Esophagus muscularis mucosa (tissue), 4 donors: ENCODE results near the gene IKZF1. TPM values are rescaled to one million over a fixed set of nuclear protein-coding genes. Genes with fewer than 3 reads are reported as not detected.

Experiments used
- DNase-seq: peaks from one replicate; pipeline ENCODE4 v3.0.0-alpha.2; 2017; ENCODE audit errors: extremely low spot score
- H3K27ac ChIP-seq, 4 donors: fragments of 200-600 bp; sonication (generic); replicated peaks in 1 of 4; 1 replicate in 3 of 4; 2 replicates in 1 of 4; pipeline ENCODE4 v1.5.1; 2016 to 2019; ENCODE audit warnings: mild to moderate bottlenecking in 1 of 4
- H3K27me3 ChIP-seq, 4 donors: fragments of 200-600 bp; sonication (generic); one replicate each; pipeline versions ENCODE4 v1.5.1 to v1.6.0; 2016 to 2019
- H3K36me3 ChIP-seq, 4 donors: fragments of 200-600 bp; sonication (generic); one replicate each; pipeline ENCODE4 v1.5.1; 2016 to 2019
- H3K4me1 ChIP-seq, 4 donors: fragments of 200-600 bp; sonication (generic); one replicate each; pipeline ENCODE4 v1.5.1; 2016 to 2019
- H3K4me3 ChIP-seq, 4 donors: fragments of 200-600 bp; sonication (generic); 1 replicate in 2 of 4; 2 replicates in 2 of 4; pipeline ENCODE4 v1.5.1; 2016 to 2019; ENCODE audit warnings: mild to moderate bottlenecking in 4 of 4, moderate library complexity in 1 of 4
- H3K9me3 ChIP-seq, 4 donors: fragments of 200-600 bp; sonication (generic); 1 replicate in 3 of 4; 2 replicates in 1 of 4; pipeline ENCODE4 v1.5.1; 2016 to 2019
- CTCF ChIP-seq, 3 experiments: fragments of 200-600 bp in 2 of 3; fragments of 450-650 bp in 1 of 3; sonication (generic) in 2 of 3; IDR thresholded peaks; one replicate each; pipeline ENCODE4 v1.5.1; 2017 to 2019; ENCODE audit warnings: antibody characterized with exemption in 3 of 3, mild to moderate bottlenecking in 2 of 3, moderate library complexity in 1 of 3
- EP300 ChIP-seq: sonication (generic); formaldehyde crosslinking; IDR thresholded peaks from one replicate; pipeline ENCODE4 v1.6.1; 2017; ENCODE audit warnings: antibody characterized with exemption
- POLR2A ChIP-seq: fragments of 450-650 bp; IDR thresholded peaks from one replicate; pipeline ENCODE4 v1.6.1; 2017; ENCODE audit warnings: antibody characterized with exemption, moderate library complexity, mild to moderate bottlenecking, low read depth
- POLR2AphosphoS5 ChIP-seq, 2 donors: sonication (generic); formaldehyde crosslinking; IDR thresholded peaks; one replicate each; pipeline ENCODE4 v1.6.1; 2017; ENCODE audit warnings: antibody characterized with exemption in 2 of 2
- WGBS: methylation state at CpG from one replicate; pipeline ENCODE4 v1.1.5; 2018; 5-methylcytosine and 5-hydroxymethylcytosine counted together
- intact Hi-C: fragments of 100-400 bp; cut with DNase I; formaldehyde crosslinking; loops from one replicate; pipeline ENCODE4 v1.15.1; 2023
- total RNA-seq, 4 donors: library from RNA; depleted of rRNA; stranded (reverse); fragments of >200 nt; gene quantifications; one replicate each; pipeline versions ENCODE4 v1.1.0 to v1.2.1, GENCODE V29; 2016

Gene IKZF1
- total RNA-seq, 4 donors from 2014 or later = 3.6 to 17.7 (median 9.2) TPM

- intact Hi-C loops = no loop called here
- no peak for DNase-seq
- Histone ChIP-seq H3K4me3 (no peak overlapping the region), H3K9me3 (no peaks in the 10 kb centered on the region), H3K36me3 (no peaks in the 10 kb centered on the region), H3K4me1 (no peaks in the 10 kb centered on the region), H3K27ac (no peak overlapping the region), H3K27me3 (peaks cover 0 to 28% (median 0%) of the 10 kb centered on the region in 4 donors)
- WGBS = 79% methylated on average over 1 of the region's 1 CpG
- TF ChIP-seq EP300 = no peak
- no peak for TF ChIP-seq CTCF (IDR thresholded peaks at IDR 0.05)
- no peak for TF ChIP-seq POLR2A
- no peak for TF ChIP-seq POLR2AphosphoS5 (IDR thresholded peaks at IDR 0.05)
Measured at GRCh38 chr7:50379539-50379938, 75.0 kb downstream of the IKZF1 start.

- TF ChIP-seq CTCF (IDR thresholded peaks at IDR 0.05) = no peak
- TF ChIP-seq POLR2A = no peak
- TF ChIP-seq POLR2AphosphoS5 (IDR thresholded peaks at IDR 0.05) = no peak
- TF ChIP-seq EP300 = no peak
- H3K4me1 ChIP-seq = no peaks in the 10 kb centered on the region
- H3K27ac ChIP-seq = no peak overlapping the region
- H3K4me3 ChIP-seq = no peak overlapping the region
- H3K36me3 ChIP-seq = no peaks in the 10 kb centered on the region
- intact Hi-C loops = no loop called here
- 89% methylated on average over 21 of the region's 21 CpGs for WGBS
- H3K9me3 ChIP-seq = no peaks in the 10 kb centered on the region
- no peak for DNase-seq
- H3K27me3 ChIP-seq = peaks cover 0 to 28% (median 0%) of the 10 kb centered on the region in 4 donors
Measured at GRCh38 chr7:50382455-50382854, 77.9 kb downstream of the IKZF1 start.

- Histone ChIP-seq H3K27ac (no peak overlapping the region), H3K9me3 (no peaks in the 10 kb centered on the region), H3K27me3 (peaks cover 0 to 19% (median 0%) of the 10 kb centered on the region in 4 donors), H3K36me3 (no peaks in the 10 kb centered on the region), H3K4me1 (no peaks in the 10 kb centered on the region), H3K4me3 (no peak overlapping the region)
- TF ChIP-seq POLR2AphosphoS5 (IDR thresholded peaks at IDR 0.05) = no peak
- 73% methylated on average over 9 of the region's 11 CpGs for WGBS
- intact Hi-C loops = no loop called here
- DNase-seq = no peak
Measured at GRCh38 chr7:50387351-50387750, 82.8 kb downstream of the IKZF1 start.

GRCh38 chr7:50389961-50390360, 85.4 kb downstream of the IKZF1 start:
- Histone ChIP-seq H3K36me3 (no peaks in the 10 kb centered on the region), H3K9me3 (no peaks in the 10 kb centered on the region), H3K4me1 (no peaks in the 10 kb centered on the region), H3K27ac (no peak overlapping the region), H3K4me3 (no peak overlapping the region), H3K27me3 (no peaks in the 10 kb centered on the region)
- 85% methylated on average over 3 of the region's 3 CpGs for WGBS
- intact Hi-C loops = no loop called here
- DNase-seq = no peak
- TF ChIP-seq POLR2AphosphoS5 (IDR thresholded peaks at IDR 0.05) (no peak), EP300 (no peak), POLR2A (no peak), CTCF (IDR thresholded peaks at IDR 0.05) (no peak)

GRCh38 chr7:50391386-50391785, 86.9 kb downstream of the IKZF1 start:
- intact Hi-C loops = no loop called here
- H3K36me3 ChIP-seq = no peaks in the 10 kb centered on the region
- no peaks in the 10 kb centered on the region for H3K27me3 ChIP-seq
- WGBS = 78% methylated on average over 3 of the region's 3 CpGs
- H3K9me3 ChIP-seq = no peaks in the 10 kb centered on the region
- no peak overlapping the region for H3K4me3 ChIP-seq
- no peaks in the 10 kb centered on the region for H3K4me1 ChIP-seq
- TF ChIP-seq CTCF (IDR thresholded peaks at IDR 0.05) = no peak
- TF ChIP-seq EP300 = no peak
- TF ChIP-seq POLR2A = no peak
- no peak for TF ChIP-seq POLR2AphosphoS5 (IDR thresholded peaks at IDR 0.05)
- no peak for DNase-seq
- H3K27ac ChIP-seq = no peak overlapping the region
